ENCODE results near the gene P2RX6.

Gene P2RX6

DNA sequence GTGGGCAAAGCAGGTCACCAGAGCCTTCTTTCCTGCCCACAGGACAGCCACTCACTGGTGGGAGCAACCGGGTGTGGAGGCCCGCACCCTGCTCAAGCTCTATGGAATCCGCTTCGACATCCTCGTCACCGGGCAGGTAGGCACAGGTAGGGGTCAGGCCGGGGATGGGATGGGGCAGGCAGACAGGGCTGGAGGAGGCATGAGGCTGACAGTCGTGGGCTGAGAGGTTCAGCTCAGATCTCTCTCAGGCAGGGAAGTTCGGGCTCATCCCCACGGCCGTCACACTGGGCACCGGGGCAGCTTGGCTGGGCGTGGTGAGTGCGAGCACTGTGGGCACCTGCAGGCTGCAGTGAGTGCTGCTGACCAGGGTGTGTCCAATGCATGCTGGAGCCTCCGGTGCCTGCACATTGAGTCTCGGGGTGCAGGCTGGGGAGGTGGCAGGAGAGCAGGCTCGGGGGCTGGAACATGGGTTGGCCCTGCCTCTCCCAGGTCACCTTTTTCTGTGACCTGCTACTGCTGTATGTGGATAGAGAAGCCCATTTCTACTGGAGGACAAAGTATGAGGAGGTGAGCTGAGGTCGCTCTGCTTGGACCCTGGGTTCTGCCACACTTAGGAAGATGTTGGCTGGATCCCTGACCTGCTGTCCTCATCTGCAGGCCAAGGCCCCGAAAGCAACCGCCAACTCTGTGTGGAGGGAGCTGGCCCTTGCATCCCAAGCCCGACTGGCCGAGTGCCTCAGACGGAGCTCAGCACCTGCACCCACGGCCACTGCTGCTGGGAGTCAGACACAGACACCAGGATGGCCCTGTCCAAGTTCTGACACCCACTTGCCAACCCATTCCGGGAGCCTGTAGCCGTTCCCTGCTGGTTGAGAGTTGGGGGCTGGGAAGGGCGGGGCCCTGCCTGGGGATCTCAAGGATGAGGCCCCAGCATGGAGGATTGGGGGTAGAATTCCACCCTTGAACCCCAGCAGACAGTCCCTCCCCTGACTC is 11.1 kb downstream of the P2RX6 start:
- ChIA-PET POLR2A (interaction anchor here (0.6 to 1.0 kb wide), 2 partner anchors 24 to 531 kb away, joined by 3 read pairs; partner anchors contain the start of gene THAP7), CTCF (interaction anchor here (0.6 kb wide), 1 partner anchor 11 kb away, joined by 5 read pairs; no protein-coding TSS in a partner anchor)
- no peak for DNase-seq (ENCODE audit: extremely low spot score)
- TF ChIP-seq ELF4 (IDR thresholded peaks at IDR 0.05) (no peak), ARNT (IDR thresholded peaks at IDR 0.05) (no peak), HDGF (IDR thresholded peaks at IDR 0.05; ENCODE audit: borderline replicate concordance) (no peak), ZNF384 (IDR thresholded peaks at IDR 0.05) (no peak), CTBP1 (IDR thresholded peaks at IDR 0.05; ENCODE audit: borderline replicate concordance) (no peak), FOXK2 (IDR thresholded peaks at IDR 0.05) (no peak), FOXA1 (IDR thresholded peaks at IDR 0.05) (no peak), L3MBTL2 (conservative IDR thresholded peaks at IDR 0.05) (no peak), SP1 (IDR thresholded peaks at IDR 0.05) (no peak), FOXM1 (IDR thresholded peaks at IDR 0.05; ENCODE audit: borderline replicate concordance) (no peak), TARDBP (IDR thresholded peaks at IDR 0.05) (no peak), BHLHE40 (IDR thresholded peaks at IDR 0.05; ENCODE audit: borderline replicate concordance) (no peak), LEF1 (IDR thresholded peaks at IDR 0.05; ENCODE audit: borderline replicate concordance) (no peak), SUZ12 (IDR thresholded peaks at IDR 0.05) (no peak), NFRKB (IDR thresholded peaks at IDR 0.05) (no peak)
- TF ChIP-seq, protein P1, sequence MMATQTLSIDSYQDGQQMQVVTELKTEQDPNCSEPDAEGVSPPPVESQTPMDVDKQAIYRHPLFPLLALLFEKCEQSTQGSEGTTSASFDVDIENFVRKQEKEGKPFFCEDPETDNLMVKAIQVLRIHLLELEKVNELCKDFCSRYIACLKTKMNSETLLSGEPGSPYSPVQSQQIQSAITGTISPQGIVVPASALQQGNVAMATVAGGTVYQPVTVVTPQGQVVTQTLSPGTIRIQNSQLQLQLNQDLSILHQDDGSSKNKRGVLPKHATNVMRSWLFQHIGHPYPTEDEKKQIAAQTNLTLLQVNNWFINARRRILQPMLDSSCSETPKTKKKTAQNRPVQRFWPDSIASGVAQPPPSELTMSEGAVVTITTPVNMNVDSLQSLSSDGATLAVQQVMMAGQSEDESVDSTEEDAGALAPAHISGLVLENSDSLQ (IDR thresholded peaks at IDR 0.05), result no peak

DNA sequence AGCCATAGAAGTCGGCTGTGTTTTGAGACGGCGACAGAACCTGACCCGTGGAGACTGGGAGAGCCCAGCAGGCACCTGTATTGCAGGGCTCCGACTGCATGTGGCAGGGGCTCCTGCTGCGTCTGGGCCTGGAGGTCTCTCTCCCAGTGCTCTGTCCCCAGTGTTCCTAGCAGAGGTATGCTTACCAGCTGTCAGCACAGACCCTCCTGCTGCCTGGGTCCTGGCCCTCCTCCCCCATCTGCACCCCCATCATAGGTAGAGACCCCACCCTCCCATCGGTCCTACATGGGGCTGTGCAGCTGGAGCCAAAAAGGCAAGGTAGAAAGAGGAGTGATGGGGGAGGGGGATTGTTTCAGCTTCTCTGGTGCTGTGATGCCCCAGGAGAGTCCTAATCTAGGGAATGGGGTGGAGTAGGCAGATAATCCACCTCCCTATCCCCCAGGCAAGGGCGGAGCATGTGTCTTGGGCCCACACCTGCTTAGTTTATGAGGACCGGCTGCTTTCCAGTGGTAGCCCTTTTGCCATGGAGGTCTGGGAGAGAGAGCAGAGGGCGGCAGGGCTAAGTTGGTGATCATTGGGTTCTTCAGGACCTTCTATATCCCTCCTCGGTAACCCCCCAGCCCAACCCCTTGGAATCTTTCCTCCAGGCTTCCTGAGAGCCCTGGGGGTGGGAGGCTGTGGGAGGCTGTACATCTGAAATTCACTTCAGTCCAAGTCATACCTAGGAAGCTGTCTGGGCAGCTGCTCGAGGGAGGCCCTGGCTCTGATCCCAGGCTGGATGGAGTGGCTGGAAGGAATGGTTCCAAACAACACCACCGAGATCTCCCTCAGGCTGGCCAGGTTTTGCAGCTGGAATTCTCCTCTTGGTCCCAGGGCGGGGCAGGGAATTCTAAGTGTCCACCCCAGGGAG is 12.1 kb downstream of the P2RX6 start:
- ChIA-PET POLR2A (interaction anchor here (1.0 kb wide), 1 partner anchor 25 kb away, joined by 3 read pairs; the partner anchor contains the start of gene THAP7), CTCF (interaction anchor here (0.6 kb wide), 1 partner anchor 10 kb away, joined by 5 read pairs; no protein-coding TSS in a partner anchor)
- TF ChIP-seq FOXA1 (IDR thresholded peaks at IDR 0.05), result no peak
- TF ChIP-seq FOXK2 (IDR thresholded peaks at IDR 0.05), result no peak
- no peak for TF ChIP-seq ARNT (IDR thresholded peaks at IDR 0.05)
- TF ChIP-seq, protein P1 (IDR thresholded peaks at IDR 0.05), result no peak
- TF ChIP-seq NFRKB (IDR thresholded peaks at IDR 0.05), result no peak
- TF ChIP-seq FOXM1 (IDR thresholded peaks at IDR 0.05; ENCODE audit: borderline replicate concordance), result no peak
- no peak for TF ChIP-seq BHLHE40 (IDR thresholded peaks at IDR 0.05; ENCODE audit: borderline replicate concordance)
- no peak for DNase-seq (ENCODE audit: extremely low spot score)

DNA sequence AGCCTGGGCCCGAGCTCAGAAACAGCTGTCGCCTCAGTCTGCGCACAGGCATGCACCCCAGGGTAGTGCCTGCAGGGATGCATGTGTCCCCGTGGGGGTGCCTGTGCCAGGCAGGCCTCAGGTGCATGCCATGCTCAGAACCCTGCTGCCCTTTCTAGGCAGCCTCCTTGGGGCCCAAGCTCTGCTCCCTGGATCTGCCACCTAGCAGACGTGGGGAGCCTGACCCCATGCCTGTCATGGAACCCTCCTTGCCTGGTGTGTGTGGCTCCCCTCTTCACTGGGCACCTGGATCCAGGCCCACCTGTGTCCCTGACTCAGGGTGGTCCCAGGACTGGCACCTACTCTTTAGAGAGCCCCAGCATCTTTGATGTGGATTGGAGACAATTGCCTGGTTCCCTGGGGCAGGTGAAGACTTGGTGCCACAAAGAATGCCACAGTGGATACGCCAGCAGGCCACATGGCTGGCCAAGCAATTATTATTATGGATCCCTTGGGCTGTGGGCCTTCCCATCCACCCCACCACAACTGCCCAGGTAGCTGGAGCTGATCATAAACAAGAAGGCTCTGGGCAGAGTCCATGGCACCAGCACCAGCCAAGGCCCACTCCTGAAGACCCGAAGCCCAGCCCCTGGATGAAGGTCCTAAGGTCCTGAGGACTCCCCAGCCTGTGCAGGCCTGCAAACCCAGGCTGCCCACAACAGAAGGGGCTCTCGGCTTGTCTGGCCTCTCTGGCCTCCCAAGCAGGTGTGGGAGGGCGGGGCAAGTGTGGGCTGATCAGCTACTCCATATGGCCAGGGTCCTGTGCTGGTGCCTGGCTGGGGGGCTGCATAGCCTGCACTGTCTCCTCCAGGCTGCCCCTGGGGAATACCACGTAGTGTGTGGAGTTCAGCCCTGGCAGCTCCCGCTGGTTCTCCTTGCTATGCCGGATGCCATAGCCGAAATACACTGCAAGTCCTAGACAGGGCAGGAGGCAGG is 13.6 kb downstream of the P2RX6 start:
- POLR2A ChIA-PET, result interaction anchor here (1.4 kb wide), 1 partner anchor 27 kb away, joined by 4 read pairs; the partner anchor contains the start of gene THAP7
- no peak for DNase-seq (ENCODE audit: extremely low spot score)
- no peak for TF ChIP-seq ELF4 (IDR thresholded peaks at IDR 0.05)
- TF ChIP-seq, protein P1 (IDR thresholded peaks at IDR 0.05), result no peak
- no peak for TF ChIP-seq SUZ12 (IDR thresholded peaks at IDR 0.05)
- TF ChIP-seq SP1 (IDR thresholded peaks at IDR 0.05), result no peak
- TF ChIP-seq FOXA1 (IDR thresholded peaks at IDR 0.05), result no peak
- TF ChIP-seq L3MBTL2 (conservative IDR thresholded peaks at IDR 0.05), result no peak
- no peak for TF ChIP-seq NFRKB (IDR thresholded peaks at IDR 0.05)
- TF ChIP-seq FOXM1 (IDR thresholded peaks at IDR 0.05; ENCODE audit: borderline replicate concordance), result no peak
- no peak for TF ChIP-seq HDGF (IDR thresholded peaks at IDR 0.05; ENCODE audit: borderline replicate concordance)
- TF ChIP-seq FOXK2 (IDR thresholded peaks at IDR 0.05), result no peak
- CTCF ChIA-PET, result no interaction called here

DNA sequence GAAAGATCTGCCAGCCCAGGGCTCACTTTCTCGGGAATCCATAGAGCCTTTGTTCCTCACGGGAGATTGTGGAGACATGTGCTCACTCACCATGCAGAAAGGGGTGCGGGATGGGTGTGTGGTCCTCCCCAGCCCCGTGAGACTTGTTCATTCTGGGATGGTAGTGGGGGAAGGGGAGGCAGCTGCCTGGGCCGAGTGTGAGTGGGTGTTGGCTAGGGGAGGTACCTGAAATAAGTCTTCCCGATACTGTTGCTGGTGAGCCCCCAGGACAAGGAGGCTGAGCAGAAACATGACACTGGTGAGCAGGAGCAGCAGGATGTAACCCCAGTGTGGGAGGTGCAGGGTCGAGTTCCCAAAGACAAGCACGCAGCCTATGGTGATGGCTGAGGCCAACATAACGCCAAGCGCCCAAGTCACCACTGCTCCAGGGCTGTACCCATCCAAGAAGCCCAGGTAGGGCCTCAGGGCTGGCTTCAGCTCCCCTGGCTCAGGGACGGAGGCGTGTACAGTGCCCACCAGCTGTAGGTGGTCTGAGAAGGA is 14.6 kb downstream of the P2RX6 start:
- POLR2A ChIA-PET, result interaction anchor here (1.4 kb wide), 1 partner anchor 28 kb away, joined by 4 read pairs; the partner anchor contains the start of gene THAP7
- no peak for DNase-seq (ENCODE audit: extremely low spot score)
- TF ChIP-seq FOXM1 (IDR thresholded peaks at IDR 0.05; ENCODE audit: borderline replicate concordance) (no peak), TARDBP (IDR thresholded peaks at IDR 0.05) (no peak)
- CTCF ChIA-PET, result no interaction called here

DNA sequence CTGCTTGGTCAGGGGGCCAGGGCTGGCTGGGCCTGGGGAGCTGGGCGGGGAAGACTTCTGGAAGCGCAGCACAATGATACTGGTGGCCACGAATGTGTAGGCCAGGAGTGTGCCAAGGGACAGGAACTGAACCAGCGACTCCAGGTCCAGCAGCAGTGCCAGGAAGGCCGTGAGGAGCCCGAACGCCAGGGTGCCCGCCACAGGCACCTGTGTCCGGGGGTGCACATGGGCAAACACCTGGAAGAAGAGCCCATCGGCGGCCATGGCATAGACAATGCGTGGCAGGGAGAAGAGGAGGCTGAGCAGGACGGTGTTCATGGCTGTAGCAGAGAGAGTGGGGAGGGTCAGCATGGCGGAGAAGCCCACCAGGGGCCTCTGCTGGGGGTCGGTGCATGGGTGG is 15.1 kb downstream of the P2RX6 start:
- ChIA-PET CTCF (no interaction called here), POLR2A (no interaction called here)
- TF ChIP-seq L3MBTL2 (conservative IDR thresholded peaks at IDR 0.05), result no peak
- no peak for TF ChIP-seq FOXA1 (IDR thresholded peaks at IDR 0.05)
- TF ChIP-seq, protein P1 (IDR thresholded peaks at IDR 0.05), result no peak
- no peak for TF ChIP-seq ELF4 (IDR thresholded peaks at IDR 0.05)
- no peak for TF ChIP-seq HDGF (IDR thresholded peaks at IDR 0.05; ENCODE audit: borderline replicate concordance)
- no peak for TF ChIP-seq LEF1 (IDR thresholded peaks at IDR 0.05; ENCODE audit: borderline replicate concordance)
- no peak for TF ChIP-seq BHLHE40 (IDR thresholded peaks at IDR 0.05; ENCODE audit: borderline replicate concordance)
- TF ChIP-seq ZNF384 (IDR thresholded peaks at IDR 0.05), result no peak
- no peak for TF ChIP-seq SUZ12 (IDR thresholded peaks at IDR 0.05)
- no peak for TF ChIP-seq ARNT (IDR thresholded peaks at IDR 0.05)
- TF ChIP-seq NFRKB (IDR thresholded peaks at IDR 0.05), result no peak
- no peak for TF ChIP-seq FOXM1 (IDR thresholded peaks at IDR 0.05; ENCODE audit: borderline replicate concordance)
- no peak for TF ChIP-seq TARDBP (IDR thresholded peaks at IDR 0.05)
- no peak for TF ChIP-seq CTBP1 (IDR thresholded peaks at IDR 0.05; ENCODE audit: borderline replicate concordance)
- no peak for TF ChIP-seq SP1 (IDR thresholded peaks at IDR 0.05)
- no peak for TF ChIP-seq FOXK2 (IDR thresholded peaks at IDR 0.05)
- DNase-seq (ENCODE audit: extremely low spot score), result no peak
